Measurements from ENCODE around the gene BMI1. TPM values are rescaled to one million over a fixed set of nuclear protein-coding genes. Genes with fewer than 3 reads are reported as not detected.

The BMI1 gene
- total RNA-seq, 1 experiment from 2014 or later, result 124 TPM

GRCh38 chr10:22321156-22321923 is 441 bp downstream of the BMI1 start:
- no peaks in the 10 kb centered on the region for H3F3A ChIP-seq (ENCODE audit: low read length, unreplicated experiment)
- intact Hi-C loops (cut with micrococcal nuclease), result loop anchor here (5.0 kb wide), 1 partner anchor 301 kb away; no protein-coding TSS in a partner anchor
- TF ChIP-seq EZH2 (IDR thresholded peaks at IDR 0.05; ENCODE audit: low read length, unreplicated experiment), result no peak
- TF ChIP-seq EZH2phosphoT487 (IDR thresholded peaks at IDR 0.05; ENCODE audit: borderline replicate concordance, low read length), result peak; percentile 59; the same call in 1 of the 2 replicates
- ATAC-seq (peak; percentile 4), DNase-seq (peak; percentile 70)
- H3K9ac ChIP-seq (ENCODE audit: low read length), result peak overlapping the region; percentile 97
- H3K27ac ChIP-seq (ENCODE audit: low read length), result peak overlapping the region; percentile 92
- H3K9me3 ChIP-seq (ENCODE audit: low read length), result no peaks in the 10 kb centered on the region
- H3K4me2 ChIP-seq (ENCODE audit: low read length), result peak overlapping the region; percentile 56
- peaks cover 88% of the 10 kb centered on the region for H3K79me2 ChIP-seq (ENCODE audit: low read length)
- peaks cover 14% of the 10 kb centered on the region for H4K20me1 ChIP-seq (ENCODE audit: low read length)
- H2AFZ ChIP-seq (ENCODE audit: low read length), result no peak overlapping the region; the same call in 1 of the 2 replicates
- no peaks in the 10 kb centered on the region for H3K9me2 ChIP-seq (replicated peaks; ENCODE audit: low read length)
- no TSS peak for BruUV-seq (replicated peaks)
- ChIA-PET CTCF (no interaction called here), POLR2A (ENCODE audit: unreplicated experiment) (no interaction called here)
- H3K27me3 ChIP-seq (ENCODE audit: low read length), result no peaks in the 10 kb centered on the region
- H3K4me3 ChIP-seq (ENCODE audit: low read length), result peak overlapping the region; percentile 78
- H3K4me1 ChIP-seq (ENCODE audit: insufficient read depth, low read length), result peaks cover 7% of the 10 kb centered on the region
- peaks cover 2% of the 10 kb centered on the region for H3K36me3 ChIP-seq (ENCODE audit: low read depth, low read length)

GRCh38 chr10:22321924-22322640 is 1.2 kb downstream of the BMI1 start:
- ChIA-PET CTCF (no interaction called here), POLR2A (ENCODE audit: unreplicated experiment) (interaction anchor here (0.6 kb wide), 1 partner anchor 114 kb away, joined by 4 read pairs; no protein-coding TSS in a partner anchor)
- H3K27ac ChIP-seq (ENCODE audit: low read length), result peak overlapping the region; percentile 90

More at GRCh38 chr10:22321924-22322640, 1.2 kb downstream of the BMI1 start:
- Histone ChIP-seq H3K9me3 (ENCODE audit: low read length) (no peaks in the 10 kb centered on the region), H2AFZ (ENCODE audit: low read length) (no peak overlapping the region), H3K9ac (ENCODE audit: low read length) (peak overlapping the region; percentile 99), H4K20me1 (ENCODE audit: low read length) (peaks cover 16% of the 10 kb centered on the region), H3K4me2 (ENCODE audit: low read length) (peak overlapping the region; percentile 92), H3K4me3 (ENCODE audit: low read length) (peak overlapping the region; percentile 90), H3K9me2 (replicated peaks; ENCODE audit: low read length) (no peaks in the 10 kb centered on the region), H3K4me1 (ENCODE audit: insufficient read depth, low read length) (peaks cover 15% of the 10 kb centered on the region), H3K27me3 (ENCODE audit: low read length) (no peaks in the 10 kb centered on the region), H3K36me3 (ENCODE audit: low read depth, low read length) (peaks cover 9% of the 10 kb centered on the region), H3K79me2 (ENCODE audit: low read length) (peaks cover 88% of the 10 kb centered on the region), H3F3A (ENCODE audit: low read length, unreplicated experiment) (no peaks in the 10 kb centered on the region)
- no peak for DNase-seq
- ATAC-seq, result no peak
- intact Hi-C loops (cut with micrococcal nuclease), result loop anchor here (5.0 kb wide), 1 partner anchor 300 kb away; no protein-coding TSS in a partner anchor
- no TSS peak for BruUV-seq (replicated peaks)
- TF ChIP-seq EZH2 (IDR thresholded peaks at IDR 0.05; ENCODE audit: low read length, unreplicated experiment) (no peak), EZH2phosphoT487 (IDR thresholded peaks at IDR 0.05; ENCODE audit: borderline replicate concordance, low read length) (no peak), CTCF (conservative IDR thresholded peaks at IDR 0.05; ENCODE audit: low read depth, low read length) (no peak)

All from PC-3 (cell line).